Lung microvascular endothelial cell (primary cell): ENCODE data around the gene KIF17. TPM values are rescaled to one million over a fixed set of nuclear protein-coding genes. Genes with fewer than 3 reads are reported as not detected.
"Not testable (repeated sequence)": the region's sequence is repeated elsewhere in the genome, so short reads cannot be mapped to it uniquely, and the experiment has no call there.

Experiments used
- DNase-seq, 2 donors: peaks; one replicate each; pipeline versions ENCODE4 v3.0.0 to v3.0.0-alpha.2; 2010; ENCODE audit warnings: low read depth in 2 of 2
- total RNA-seq: library from RNA; depleted of rRNA; stranded (reverse); fragments of >200 nt; gene quantifications from 2 replicates; pipeline ENCODE4 v1.2.1, GENCODE V29; 2014

The KIF17 gene
- total RNA-seq, 1 donor from 2014 or later, result 17.3 TPM

GRCh38 chr1:20691872-20692271, 25.9 kb downstream of the KIF17 start:
- no peak for DNase-seq

- no peak for DNase-seq
These were observed 28.2 kb downstream of the KIF17 start for GRCh38 chr1:20689645-20690056.

- no peak for DNase-seq
These were observed 30.7 kb downstream of the KIF17 start for GRCh38 chr1:20686883-20687725.

GRCh38 chr1:20685741-20686140, 32.1 kb downstream of the KIF17 start:
- no peak for DNase-seq

- peak; percentile 75 to 96 for DNase-seq
These were observed 32.6 kb downstream of the KIF17 start for GRCh38 chr1:20685099-20685662.

GRCh38 chr1:20684651-20685050, 33.2 kb downstream of the KIF17 start:
- peak in 1 of 2 donors; percentile 61 for DNase-seq

- peak in 1 of 2 donors; percentile 42 for DNase-seq
These were observed 33.7 kb downstream of the KIF17 start for GRCh38 chr1:20684050-20684620.

- no peak for DNase-seq
These were observed 34.2 kb downstream of the KIF17 start for GRCh38 chr1:20683614-20684013.

GRCh38 chr1:20682571-20683236, 35.1 kb downstream of the KIF17 start:
- no peak for DNase-seq

GRCh38 chr1:20681999-20682398, 35.8 kb downstream of the KIF17 start:
- DNase-seq, result no peak

GRCh38 chr1:20680269-20680668, 37.5 kb downstream of the KIF17 start:
- no peak for DNase-seq

- DNase-seq, result no peak
These were observed 39.2 kb downstream of the KIF17 start for GRCh38 chr1:20678599-20678998.

GRCh38 chr1:20673626-20674025, 44.2 kb downstream of the KIF17 start:
- not testable (repeated sequence) for DNase-seq

- DNase-seq, result no peak
These were observed 45.6 kb downstream of the KIF17 start for GRCh38 chr1:20672265-20672632.

GRCh38 chr1:20670936-20671335, 46.9 kb downstream of the KIF17 start:
- DNase-seq, result no peak

- DNase-seq, result no peak
These were observed 49.2 kb downstream of the KIF17 start for GRCh38 chr1:20668581-20668980.

- DNase-seq, result peak in 1 of 2 donors; percentile 20
These were observed 51.0 kb downstream of the KIF17 start for GRCh38 chr1:20666804-20667203.

GRCh38 chr1:20666146-20666545, 51.7 kb downstream of the KIF17 start:
- DNase-seq, result peak in 1 of 2 donors; percentile 40

GRCh38 chr1:20665726-20666125, 52.1 kb downstream of the KIF17 start:
- peak; percentile 33 to 53 for DNase-seq

- no peak for DNase-seq
These were observed 53.7 kb downstream of the KIF17 start for GRCh38 chr1:20663969-20664715.

- DNase-seq, result no peak
These were observed 54.4 kb downstream of the KIF17 start for GRCh38 chr1:20663365-20663764.

- DNase-seq, result no peak
These were observed 55.7 kb downstream of the KIF17 start for GRCh38 chr1:20662110-20662475.
